ENCODE data around the gene TMEM219.

DNA sequence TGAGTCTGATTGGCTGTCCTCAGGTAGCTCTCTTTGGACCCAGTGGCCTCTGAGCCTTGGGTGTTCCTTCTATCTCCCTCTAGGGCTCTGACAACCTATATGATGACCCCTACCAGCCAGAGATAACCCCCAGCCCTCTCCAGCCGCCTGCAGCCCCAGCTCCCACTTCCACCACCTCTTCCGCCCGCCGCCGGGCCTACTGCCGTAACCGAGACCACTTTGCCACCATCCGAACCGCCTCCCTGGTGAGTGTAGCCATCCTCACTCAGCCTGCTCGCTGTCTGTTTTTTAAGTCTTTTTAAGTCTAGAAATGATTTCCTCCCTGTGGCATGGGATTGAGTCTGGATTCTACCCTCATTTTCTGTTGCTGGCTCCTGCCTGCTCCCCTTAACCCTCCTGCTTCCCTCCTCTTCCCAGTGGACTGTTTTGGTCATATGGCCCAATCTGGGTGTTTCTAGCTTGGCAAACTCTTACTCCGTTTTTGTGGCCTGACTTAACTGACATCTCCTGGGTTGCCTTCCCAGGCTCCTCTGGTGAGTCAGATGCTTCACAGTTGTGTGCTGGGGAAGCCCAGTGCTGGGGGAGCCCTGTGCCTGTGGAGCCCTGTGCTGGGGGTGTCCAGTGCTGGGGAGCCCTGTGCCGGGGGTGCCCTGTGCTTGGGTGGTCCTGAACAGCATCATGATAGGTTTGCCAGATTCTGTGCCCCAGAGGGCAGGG, 21.7 kb downstream of the TMEM219 start:
- TF ChIP-seq, protein P1, sequence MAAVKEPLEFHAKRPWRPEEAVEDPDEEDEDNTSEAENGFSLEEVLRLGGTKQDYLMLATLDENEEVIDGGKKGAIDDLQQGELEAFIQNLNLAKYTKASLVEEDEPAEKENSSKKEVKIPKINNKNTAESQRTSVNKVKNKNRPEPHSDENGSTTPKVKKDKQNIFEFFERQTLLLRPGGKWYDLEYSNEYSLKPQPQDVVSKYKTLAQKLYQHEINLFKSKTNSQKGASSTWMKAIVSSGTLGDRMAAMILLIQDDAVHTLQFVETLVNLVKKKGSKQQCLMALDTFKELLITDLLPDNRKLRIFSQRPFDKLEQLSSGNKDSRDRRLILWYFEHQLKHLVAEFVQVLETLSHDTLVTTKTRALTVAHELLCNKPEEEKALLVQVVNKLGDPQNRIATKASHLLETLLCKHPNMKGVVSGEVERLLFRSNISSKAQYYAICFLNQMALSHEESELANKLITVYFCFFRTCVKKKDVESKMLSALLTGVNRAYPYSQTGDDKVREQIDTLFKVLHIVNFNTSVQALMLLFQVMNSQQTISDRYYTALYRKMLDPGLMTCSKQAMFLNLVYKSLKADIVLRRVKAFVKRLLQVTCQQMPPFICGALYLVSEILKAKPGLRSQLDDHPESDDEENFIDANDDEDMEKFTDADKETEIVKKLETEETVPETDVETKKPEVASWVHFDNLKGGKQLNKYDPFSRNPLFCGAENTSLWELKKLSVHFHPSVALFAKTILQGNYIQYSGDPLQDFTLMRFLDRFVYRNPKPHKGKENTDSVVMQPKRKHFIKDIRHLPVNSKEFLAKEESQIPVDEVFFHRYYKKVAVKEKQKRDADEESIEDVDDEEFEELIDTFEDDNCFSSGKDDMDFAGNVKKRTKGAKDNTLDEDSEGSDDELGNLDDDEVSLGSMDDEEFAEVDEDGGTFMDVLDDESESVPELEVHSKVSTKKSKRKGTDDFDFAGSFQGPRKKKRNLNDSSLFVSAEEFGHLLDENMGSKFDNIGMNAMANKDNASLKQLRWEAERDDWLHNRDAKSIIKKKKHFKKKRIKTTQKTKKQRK (IDR thresholded peaks at IDR 0.05; ENCODE audit: borderline replicate concordance, low read depth, low read length), result no peak
- TF ChIP-seq JUN (IDR thresholded peaks at IDR 0.05; ENCODE audit: borderline replicate concordance, low read depth, low read length) (no peak), JUN (CRISPR knock-in tag; IDR thresholded peaks at IDR 0.05; ENCODE audit: borderline replicate concordance) (no peak), CHD2 (IDR thresholded peaks at IDR 0.05; ENCODE audit: low read depth, low read length) (no peak), GATA2 (CRISPR knock-in tag; IDR thresholded peaks at IDR 0.05) (no peak), ELF1 (tag; IDR thresholded peaks at IDR 0.05) (no peak), EZH2 (IDR thresholded peaks at IDR 0.05; ENCODE audit: borderline replicate concordance, low read depth, low read length) (no peak)
